Fibroblast of skin of right quadriceps (primary cell): ENCODE measurements around the gene ARHGDIB.

ENCODE experiments used
- DNase-seq: peaks from one replicate; pipeline ENCODE4 v3.0.0-alpha.2; 2013

Gene ARHGDIB

DNA sequence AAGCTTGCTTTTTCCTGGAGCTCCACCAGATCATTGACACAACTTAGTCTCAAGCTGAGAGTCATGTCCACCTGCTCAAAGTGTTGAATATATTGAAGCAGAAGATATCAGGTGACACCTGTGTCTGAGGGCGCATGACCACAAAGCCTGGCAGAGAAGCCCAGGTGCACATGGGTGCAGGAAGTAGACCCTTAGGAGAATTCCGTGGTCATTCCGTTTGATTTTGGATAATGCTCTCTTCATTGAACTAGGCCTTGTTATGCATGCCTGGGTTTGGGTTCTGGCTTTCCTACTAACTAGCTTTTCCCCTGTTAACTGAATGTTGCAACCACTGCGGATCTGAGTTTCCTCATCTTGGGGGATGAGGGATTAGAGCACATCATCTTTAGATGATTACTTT, 7.1 kb downstream of the ARHGDIB start:
- no peak for DNase-seq

DNA sequence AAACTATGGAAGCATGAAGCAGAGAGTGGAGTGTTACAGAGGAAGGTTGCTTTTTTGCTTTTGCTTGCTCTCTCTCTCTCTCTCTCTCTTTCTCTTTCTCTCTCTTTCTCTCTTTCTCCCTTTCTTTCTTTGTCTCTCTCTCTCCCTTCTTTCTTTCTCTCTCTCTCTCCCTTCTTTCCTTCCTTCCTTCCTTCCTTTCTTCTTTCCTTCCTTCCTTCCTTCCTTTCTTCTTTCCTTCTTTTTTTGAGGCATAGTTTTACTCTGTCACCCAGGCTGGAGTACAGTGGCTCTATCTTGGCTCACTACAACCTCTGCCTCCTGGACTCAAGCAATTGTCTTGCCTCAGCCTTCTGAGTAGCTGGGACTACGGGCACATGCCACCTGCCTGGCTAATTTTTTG, 7.6 kb downstream of the ARHGDIB start:
- no peak for DNase-seq

DNA sequence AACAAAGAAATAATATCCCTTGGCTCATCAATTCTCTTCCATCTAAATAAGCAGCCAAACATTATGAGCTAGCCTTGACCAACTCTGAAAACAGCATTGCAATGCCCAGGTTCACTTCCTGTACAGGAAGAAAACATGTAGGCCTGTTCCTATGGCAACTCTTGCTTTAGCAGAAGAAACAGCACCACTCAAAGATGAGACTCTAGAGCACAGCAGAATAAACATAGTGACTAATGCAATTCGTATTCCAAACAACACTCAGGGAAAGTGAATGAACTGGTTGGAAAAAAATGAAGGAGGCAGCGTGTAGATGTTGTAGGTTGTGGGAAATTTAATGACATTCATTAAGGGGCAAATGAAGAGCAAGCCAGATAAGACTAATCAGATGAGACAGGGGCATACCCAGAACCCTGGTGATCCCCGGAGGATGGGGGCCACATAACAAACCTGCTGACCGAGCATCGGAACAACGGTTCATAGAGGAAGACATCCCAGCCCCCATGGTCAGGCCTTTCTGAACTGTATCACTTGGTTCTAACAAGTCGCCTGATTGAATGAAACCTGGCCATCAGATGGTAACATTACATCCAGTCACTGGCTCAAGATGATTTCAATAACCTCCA, 9.0 kb downstream of the ARHGDIB start:
- DNase-seq, result peak; percentile 93

DNA sequence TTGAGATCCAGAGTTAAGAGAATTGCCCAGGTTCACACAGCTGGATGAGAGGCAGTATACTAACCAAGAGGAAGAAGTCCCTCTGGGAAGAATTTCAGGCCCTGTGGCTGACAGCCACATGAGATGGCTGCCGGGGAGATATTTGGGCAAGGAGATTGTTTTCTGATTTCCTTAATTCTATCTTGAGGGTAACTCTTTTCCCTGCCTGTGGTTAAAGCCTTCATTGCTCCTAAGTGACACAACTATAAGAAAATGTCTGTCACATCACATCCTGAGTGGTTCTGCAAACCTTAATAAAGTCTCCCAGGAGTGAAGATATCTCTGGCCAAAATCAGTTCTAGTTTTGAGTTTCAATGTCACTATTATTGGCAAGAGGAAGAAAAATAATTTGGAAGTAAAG, 9.6 kb downstream of the ARHGDIB start:
- DNase-seq, result no peak

DNA sequence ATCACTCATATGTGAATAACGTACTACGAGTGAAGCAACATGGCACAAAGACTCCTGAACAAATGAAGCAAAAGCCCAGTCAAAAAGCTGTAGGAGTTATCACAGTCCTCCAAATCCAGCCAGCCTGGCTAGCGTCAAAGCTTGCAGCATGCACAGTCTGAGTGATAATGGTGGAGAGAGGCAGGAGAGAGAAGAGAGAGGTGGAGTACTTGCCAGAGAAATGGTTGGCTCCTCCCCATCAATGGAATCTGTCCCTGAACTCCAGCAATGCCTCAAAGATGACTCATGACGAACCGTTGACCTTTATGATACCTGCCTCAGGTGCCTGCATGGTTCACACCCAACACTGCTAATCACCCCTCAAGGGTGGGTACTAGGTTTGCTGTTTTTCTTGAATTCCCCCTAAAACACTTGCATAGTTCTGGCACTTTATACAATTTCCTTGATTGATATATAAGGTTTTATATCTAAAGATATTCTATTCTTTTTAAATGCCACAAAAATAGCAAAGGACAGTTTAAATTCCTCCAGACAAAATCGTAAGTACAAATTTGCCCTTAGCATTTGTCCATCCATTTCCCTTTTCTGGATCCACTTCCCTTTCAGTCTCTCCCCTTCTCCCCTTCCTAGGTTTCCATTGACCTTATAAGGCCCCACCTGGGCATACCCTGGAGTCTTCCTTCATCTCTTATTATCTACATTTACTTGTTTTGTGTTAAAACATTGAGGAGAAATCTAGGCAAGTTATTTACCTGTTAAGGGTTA, 10.2 kb downstream of the ARHGDIB start:
- no peak for DNase-seq

DNA sequence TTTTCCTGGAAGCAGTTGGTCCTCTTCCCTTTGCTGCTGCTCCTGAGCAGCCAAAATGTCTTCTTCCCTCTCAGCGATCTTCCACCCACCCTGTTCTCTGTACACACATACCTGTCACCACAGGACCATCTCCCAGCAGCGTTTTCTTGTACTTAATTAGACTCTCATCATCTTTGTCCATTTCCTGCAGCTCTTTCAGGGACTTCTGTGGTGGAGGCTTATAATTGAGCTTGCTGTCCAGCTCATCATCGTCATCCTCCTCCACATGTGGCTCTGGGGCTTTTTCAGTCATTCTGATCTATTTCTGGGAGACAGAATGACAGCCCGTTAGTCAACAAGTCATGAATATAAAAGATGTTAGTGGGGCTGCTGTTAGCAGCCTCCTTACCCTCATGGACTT, 11.0 kb downstream of the ARHGDIB start:
- no peak for DNase-seq

DNA sequence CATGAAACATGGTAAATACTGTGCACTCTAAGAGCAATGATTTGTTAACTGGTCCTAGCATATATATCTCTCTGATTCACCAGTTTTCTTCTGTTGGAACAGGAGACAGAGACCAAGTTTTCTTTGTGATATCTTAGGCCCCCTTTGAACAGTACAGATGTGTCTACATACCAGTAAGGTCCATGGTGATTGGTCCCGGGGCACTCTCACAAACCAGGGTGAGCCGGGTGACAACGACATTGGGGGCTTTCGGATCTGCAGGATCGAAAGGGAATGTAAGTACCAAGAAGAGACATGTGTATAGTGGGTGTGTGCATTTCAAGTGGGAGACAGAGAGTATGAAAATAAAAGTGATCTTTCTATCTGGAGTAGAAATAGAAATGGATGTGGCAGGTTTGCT, 11.8 kb downstream of the ARHGDIB start:
- DNase-seq, result no peak

DNA sequence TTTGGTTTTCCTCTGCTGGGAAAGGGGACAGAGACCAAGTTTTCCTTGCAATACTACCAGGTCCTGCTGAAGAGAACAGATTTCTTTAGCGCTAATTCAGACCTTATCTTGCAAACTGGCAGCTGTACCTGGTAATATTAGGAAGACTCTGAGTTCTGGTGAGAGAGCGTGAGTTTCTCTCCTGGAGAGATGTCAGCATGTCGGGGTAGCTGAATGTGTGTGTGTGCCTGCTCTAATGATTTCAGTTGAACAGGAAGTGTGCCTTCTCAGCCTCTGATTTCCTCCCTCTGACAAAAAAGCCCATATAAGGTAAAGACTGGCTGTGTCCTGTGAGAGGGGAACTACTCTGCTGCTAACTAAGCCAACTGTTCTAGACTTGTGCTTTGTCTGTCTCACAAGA, 12.7 kb downstream of the ARHGDIB start:
- peak; percentile 93 for DNase-seq

DNA sequence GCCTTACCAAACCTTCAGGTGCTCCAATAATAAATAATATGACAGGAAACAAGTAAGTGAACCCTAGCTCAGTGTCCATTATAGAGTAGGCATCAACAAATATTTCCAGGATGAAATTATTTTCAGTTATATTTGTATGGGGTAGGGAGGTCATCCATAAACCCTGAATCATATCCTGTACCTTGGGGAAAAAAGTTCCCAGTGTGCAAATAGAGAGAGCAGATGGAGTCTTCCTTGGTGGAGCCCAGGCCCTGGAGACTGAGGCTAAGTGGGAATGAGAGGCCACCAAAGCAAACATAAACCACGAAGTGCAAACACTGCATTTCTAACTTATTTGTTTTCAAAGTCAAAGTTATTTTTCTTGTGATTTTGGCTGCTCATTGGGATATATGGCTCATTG, 14.5 kb downstream of the ARHGDIB start:
- no peak for DNase-seq

DNA sequence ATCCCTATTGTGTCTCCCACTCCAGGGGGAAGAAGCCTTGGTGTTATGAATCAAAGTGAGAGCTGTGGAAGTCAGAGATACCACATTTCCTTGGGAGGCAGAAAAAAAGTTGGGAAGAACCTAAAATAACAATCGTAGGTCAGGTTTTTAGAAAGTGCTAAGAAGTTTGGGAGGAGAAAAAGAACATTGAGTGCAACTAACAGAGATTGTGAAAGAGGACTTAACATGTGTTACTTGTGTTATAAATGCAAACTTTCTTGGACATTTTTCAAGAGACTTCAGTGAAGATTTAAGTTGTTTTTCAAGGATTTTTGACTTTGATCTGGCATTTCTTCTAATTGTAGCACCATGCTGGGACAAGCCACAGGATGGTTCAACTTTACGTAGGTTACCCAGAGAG, 15.2 kb downstream of the ARHGDIB start:
- no peak for DNase-seq

DNA sequence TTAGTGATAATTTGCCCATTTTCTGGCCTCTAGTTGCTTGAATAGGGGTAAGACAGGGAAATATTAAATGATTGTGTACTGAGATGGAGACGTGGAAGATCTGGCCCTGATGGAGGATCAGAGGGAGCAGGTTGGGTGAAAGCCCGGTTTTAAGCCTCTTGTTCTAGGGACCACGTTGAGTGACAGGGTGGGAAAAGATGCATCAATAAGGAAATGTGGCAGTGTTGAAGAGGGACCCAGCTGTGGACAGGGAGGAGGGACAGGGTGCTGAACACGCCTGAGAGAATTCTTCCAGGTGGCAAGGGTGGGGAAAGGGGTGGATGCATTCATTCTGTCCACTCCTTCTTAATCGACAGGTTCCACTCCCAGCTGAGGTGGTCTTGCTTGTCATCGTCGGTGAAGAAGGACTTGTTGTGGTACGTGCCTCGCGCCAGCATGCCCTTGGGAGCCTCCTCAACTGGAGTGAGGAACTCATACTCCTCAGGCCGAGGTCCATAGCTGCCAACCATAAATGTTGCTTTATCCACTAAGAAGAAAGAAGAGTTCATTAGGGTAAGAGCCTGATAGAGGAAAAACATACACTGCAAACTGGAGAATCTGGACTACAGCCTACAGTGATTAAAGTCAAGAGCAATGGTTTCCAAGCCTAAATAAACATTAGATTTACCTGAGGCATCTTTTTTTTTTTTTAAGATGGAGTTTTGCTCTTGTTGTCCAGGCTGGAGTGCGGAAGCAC, 19.0 kb downstream of the ARHGDIB start:
- DNase-seq, result no peak

DNA sequence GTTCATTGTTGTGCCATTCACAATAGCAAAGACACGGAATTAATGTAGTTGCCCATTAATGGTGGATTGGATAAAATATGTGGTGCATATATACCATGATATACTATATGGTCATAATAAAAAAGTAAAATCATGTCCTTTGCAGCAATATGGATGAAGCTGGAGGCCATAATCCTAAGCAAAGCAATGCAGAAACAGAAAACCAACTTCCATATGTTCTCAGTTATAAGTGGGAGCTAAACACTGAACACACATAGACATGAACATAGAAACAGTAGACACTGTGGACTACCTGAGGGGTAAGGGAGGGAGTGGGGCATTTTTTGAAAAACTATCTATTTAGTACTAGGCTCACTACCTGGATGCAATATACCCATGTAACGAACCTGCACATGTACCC, 20.0 kb downstream of the ARHGDIB start:
- DNase-seq, result no peak

DNA sequence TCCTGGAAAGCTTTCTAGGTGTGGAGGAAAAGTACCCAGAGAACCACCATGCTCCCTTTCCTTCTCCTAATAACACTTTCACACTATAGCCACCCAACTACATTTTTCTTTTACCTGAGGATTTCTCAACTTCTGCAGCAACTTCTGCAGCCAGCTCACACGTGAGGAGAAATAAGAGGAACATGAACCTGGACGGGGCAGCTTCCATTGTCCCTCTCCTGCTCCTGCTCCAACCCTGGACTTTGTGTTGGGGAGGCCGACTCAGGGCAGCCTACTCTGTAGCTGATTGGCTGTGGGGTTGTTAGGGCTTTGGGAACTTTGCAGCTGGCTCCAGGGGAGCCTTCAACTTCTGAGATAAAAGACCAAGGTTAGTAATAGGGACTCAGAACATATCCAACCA, 23.1 kb downstream of the ARHGDIB start, which contains the start of gene ERP27:
ERP27 (minus strand) TSS at position 237 of the 400 bp plus-strand sequence; CDS start at position 208, 29 bp downstream.
- no peak for DNase-seq

DNA sequence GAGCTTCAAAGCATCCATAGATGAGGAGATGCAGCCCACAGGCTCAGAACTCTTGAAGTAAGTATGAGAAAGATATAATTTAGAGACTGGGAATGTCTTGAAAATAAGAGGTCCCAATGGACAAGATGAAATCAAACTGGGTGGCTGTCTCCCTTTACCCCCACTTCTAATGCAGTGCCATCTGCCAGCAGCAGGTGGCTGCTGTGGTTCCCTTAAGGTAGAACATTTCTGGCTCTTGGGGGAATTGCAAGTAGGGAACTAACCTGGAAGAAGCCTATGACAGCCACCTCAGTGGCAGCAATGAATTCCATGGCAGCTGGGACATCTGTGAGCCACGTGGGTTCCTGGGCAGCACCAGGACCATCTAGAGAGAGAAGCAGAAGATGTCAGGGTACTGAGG, 23.7 kb downstream of the ARHGDIB start:
- no peak for DNase-seq

DNA sequence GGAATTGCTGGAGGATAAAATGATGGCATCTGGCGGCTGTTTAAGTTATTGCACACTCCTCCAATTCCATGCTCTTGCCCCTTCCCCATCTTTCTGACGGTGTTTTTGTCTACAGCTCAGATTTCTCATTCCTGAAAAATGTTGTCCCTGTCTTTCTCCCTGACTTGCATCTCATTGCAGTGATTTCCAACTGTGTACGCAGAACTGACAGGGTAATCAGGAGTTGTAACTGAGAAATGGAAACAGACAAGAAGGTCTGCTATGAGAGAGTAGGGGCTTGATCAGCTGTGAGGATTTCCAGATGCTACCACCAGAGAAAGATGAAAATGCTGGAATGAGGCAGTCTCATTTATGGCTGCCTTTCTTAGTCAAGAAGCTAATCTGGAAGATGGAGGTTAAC, 24.4 kb downstream of the ARHGDIB start:
- DNase-seq, result no peak

DNA sequence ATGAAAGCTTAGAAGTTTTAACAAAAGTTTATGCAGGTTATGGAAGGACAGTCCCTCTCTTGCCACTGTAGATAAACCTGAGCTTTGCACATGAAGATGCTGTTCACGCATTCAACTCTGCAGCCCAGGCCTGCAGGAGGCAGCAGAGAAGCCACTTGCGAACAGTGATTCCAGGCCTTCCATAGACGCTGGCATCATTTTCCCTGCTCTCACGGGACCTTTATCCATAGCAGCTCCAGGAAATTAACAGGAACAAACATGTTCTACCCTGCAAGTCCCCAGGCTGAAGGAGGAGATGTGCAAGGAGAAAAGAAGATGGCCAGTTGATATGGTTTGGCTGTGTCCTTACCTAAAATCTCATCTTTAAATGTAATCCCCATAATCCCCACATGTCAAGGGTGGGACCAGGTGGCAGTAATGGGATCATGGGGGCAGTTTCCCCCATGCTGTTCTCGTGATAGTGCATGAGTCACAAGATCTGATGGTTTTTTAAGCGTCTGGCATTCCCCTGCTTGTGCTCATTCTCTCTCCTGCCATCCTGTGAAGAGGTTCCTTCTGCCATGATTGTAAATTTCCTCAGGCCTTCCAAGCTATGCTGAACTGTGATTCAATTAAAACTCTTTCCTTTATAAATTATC, 25.1 kb downstream of the ARHGDIB start:
- DNase-seq, result no peak

DNA sequence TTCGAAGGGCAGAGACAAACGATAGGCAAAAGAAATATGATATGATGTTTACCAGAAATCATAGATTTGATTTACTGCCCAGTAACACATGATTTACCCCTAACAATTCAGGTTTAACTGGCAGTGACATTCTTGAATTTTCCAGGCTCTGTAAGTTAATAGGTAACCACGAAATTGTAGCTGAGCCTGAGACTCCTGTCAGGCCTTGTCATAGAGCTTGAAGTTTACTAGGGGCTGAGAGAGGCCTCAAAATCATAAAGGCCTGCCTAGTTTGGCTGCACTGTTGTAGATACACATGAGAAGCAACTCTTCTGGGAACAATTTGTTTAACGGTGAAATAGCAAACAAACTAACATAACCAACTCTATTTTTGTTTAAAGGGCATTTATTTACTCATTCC, 26.4 kb downstream of the ARHGDIB start:
- DNase-seq, result no peak

DNA sequence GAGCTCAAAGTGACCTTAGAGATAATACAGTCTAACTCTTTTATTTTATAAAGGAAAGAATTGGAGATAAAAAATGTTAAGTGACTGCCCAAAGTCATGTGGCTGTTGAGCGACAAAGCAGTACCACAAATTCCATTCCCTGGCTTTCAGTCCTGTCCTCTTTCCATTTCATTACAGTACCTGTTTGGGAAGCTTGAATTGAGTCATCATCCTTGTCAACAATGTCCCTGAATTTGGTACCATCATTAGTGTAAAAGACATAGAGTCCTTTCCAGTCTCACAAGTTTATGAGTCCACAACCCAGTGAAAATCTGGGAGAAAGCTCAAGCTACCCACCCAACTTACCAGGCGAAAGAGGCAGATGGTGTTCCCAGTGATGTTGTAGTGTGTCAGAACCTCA, 26.9 kb downstream of the ARHGDIB start:
- DNase-seq, result no peak

DNA sequence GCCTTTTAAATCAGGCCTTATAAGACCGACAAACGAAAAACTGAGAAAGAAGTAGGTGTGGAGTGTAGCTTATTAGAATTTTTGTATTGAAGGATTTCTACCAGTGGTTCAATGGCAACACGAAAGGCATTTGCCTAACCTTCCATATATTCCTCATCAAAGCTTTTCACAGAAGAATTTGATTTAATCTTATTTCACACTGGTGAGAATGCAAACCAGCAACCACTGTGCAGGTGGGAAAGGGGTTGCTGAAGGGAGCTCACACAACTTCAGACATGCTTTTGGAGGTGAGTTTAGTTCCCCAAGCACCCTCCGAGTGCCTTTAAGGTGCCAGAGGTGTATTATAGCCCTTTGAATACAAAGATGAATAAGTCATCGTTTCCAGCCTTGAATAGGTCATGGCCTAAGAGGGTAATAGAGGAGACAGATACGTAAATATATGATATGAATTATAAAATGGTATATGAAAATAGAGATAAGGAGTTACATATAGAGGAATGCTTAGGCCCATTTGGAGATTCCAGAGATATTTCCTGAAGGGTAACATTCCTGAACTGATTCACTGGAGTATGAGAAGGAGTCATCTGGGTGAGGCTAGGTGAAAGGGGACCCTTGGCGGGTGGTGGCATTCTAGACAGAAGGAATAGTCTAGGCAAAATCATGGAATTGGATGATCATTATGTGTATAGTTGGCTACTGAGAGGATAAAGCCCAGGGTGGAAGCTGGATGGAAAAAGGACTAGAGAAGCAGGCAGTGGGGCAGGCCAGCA, 29.4 kb downstream of the ARHGDIB start:
- DNase-seq, result no peak

DNA sequence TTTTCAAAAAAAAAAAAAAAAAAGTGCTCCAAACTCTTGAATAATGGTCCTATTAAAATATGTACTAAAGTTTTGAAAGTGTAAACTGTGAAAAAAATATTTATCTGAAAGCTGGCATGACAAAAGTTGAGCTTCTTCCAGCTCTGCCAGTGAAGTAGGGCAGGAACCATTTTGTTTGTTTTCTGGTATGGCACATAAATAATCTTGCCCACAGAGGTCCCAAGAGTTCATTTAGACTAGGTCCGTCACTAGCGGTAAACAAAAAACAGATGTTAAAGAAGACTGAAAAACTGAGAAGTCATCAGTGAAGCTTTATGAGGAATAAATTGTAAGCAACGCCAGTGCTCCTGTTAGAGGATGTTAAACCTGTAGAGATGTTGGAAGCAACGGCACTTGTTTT, 30.0 kb downstream of the ARHGDIB start:
- no peak for DNase-seq

DNA sequence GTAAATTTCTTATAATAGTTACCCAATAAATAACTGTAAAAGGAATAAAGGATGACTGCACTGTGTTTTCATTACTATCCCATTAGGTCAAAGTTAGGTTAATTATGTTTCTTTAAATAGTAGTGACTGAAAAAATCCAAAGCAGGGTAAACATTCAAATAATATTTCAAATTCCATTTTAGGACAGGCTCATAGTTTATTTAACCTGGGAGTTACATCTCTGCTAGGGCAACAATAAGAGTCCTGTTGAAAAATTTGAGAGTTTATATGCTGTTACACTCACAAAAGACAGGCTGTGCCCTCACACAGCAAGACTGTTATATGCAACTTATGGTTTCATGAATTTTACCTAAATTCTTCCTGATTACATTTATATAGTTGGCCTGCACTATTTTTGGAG, 31.1 kb downstream of the ARHGDIB start:
- DNase-seq, result no peak

DNA sequence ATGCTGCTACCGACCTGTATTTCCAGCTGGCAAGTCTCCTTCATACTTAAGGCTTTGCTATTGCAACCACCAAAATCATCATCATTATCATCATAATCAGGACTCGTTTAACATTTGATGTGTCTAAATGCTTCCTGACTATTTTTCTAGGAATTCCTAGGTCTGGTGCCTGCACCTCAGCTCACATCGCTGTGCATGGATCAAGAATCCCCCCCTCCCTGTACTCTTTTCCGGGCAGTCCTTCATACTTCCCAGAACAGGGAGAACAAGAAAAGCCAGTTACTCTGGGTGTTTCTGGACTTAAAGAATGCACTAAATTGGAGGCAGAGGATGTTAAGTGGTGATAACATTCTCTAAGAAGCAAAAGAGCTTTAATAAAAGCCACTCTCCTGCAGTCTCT, 32.5 kb downstream of the ARHGDIB start:
- no peak for DNase-seq

DNA sequence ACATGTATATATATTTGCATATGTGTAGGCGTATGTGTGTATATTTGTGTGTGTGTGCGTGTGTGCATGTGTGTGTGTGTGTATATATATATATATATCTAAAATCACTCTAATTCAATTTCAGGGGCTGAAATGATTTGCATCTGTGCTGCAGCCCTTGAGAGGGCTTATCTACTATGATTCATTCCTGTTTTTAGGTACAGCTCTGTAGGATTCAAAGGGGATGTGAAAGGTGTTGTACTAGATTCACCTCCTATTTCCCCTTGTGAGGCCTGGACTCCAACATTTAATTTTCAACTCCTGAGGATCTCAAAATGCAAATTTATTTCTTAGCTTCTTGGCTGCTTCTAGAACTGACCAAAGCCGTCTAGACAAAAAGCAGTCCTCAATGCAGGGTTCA, 34.1 kb downstream of the ARHGDIB start:
- no peak for DNase-seq
